ENCODE results near the gene DIP2C.
"Not testable (repeated sequence)": the region's sequence is repeated elsewhere in the genome, so short reads cannot be mapped to it uniquely, and the experiment has no call there.

The DIP2C gene

GRCh38 chr10:347774-348173, 341.7 kb downstream of the DIP2C start:
- not testable (repeated sequence) for H3K27me3 ChIP-seq (ENCODE audit: insufficient read depth, low read length); H3K4me3 ChIP-seq (ENCODE audit: low read length); H3K9me3 ChIP-seq (ENCODE audit: insufficient read depth, low read depth, low read length)

GRCh38 chr10:347190-347589, 342.3 kb downstream of the DIP2C start:
- H3K4me3 ChIP-seq (ENCODE audit: low read length); H3K36me3 ChIP-seq (ENCODE audit: insufficient read depth, low read depth, low read length); H3K9ac ChIP-seq (ENCODE audit: low read depth, low read length); H3K27me3 ChIP-seq (ENCODE audit: insufficient read depth, low read length); H3K9me3 ChIP-seq (ENCODE audit: insufficient read depth, low read depth, low read length); H3K27ac ChIP-seq (ENCODE audit: low read length); H3K4me1 ChIP-seq (ENCODE audit: insufficient read depth, low read length): not testable (repeated sequence)

More at GRCh38 chr10:347774-348173, 341.7 kb downstream of the DIP2C start:
- not testable (repeated sequence) for H3K27ac ChIP-seq (ENCODE audit: low read length); H3K4me1 ChIP-seq (ENCODE audit: insufficient read depth, low read length); H3K9ac ChIP-seq (ENCODE audit: low read depth, low read length)
- 0 out of 2 replicates have a peak, but pooled peaks cover 15% of the 10 kb centered on the region for H3K36me3 ChIP-seq (ENCODE audit: insufficient read depth, low read depth, low read length)

GRCh38 chr10:344582-345200, 344.8 kb downstream of the DIP2C start:
- Histone ChIP-seq H3K4me1 (ENCODE audit: insufficient read depth, low read length) (no peaks in the 10 kb centered on the region), H3K27me3 (ENCODE audit: insufficient read depth, low read length) (no peaks in the 10 kb centered on the region), H3K4me3 (ENCODE audit: low read length) (no peak overlapping the region), H3K36me3 (ENCODE audit: insufficient read depth, low read depth, low read length) (0 out of 2 replicates have a peak, but pooled peaks cover 20% of the 10 kb centered on the region), H3K9me3 (ENCODE audit: insufficient read depth, low read depth, low read length) (no peaks in the 10 kb centered on the region), H3K9ac (ENCODE audit: low read depth, low read length) (no peak overlapping the region), H3K27ac (ENCODE audit: low read length) (no peak overlapping the region)

GRCh38 chr10:343231-344220, 345.9 kb downstream of the DIP2C start:
- H3K4me3 ChIP-seq (ENCODE audit: low read length), result no peak overlapping the region
- H3K9ac ChIP-seq (ENCODE audit: low read depth, low read length), result no peak overlapping the region
- no peaks in the 10 kb centered on the region for H3K27me3 ChIP-seq (ENCODE audit: insufficient read depth, low read length)

GRCh38 chr10:341081-341740, 348.3 kb downstream of the DIP2C start:
- H3K27ac ChIP-seq (ENCODE audit: low read length), result no peak overlapping the region
- H3K9me3 ChIP-seq (ENCODE audit: insufficient read depth, low read depth, low read length), result no peaks in the 10 kb centered on the region
- no peaks in the 10 kb centered on the region for H3K27me3 ChIP-seq (ENCODE audit: insufficient read depth, low read length)
- H3K4me3 ChIP-seq (ENCODE audit: low read length), result no peak overlapping the region
- no peaks in the 10 kb centered on the region for H3K4me1 ChIP-seq (ENCODE audit: insufficient read depth, low read length)
- H3K9ac ChIP-seq (ENCODE audit: low read depth, low read length), result no peak overlapping the region
- H3K36me3 ChIP-seq (ENCODE audit: insufficient read depth, low read depth, low read length), result peaks cover 32% of the 10 kb centered on the region

More at GRCh38 chr10:343231-344220, 345.9 kb downstream of the DIP2C start:
- Histone ChIP-seq H3K9me3 (ENCODE audit: insufficient read depth, low read depth, low read length) (no peaks in the 10 kb centered on the region), H3K36me3 (ENCODE audit: insufficient read depth, low read depth, low read length) (peaks cover 23% of the 10 kb centered on the region; the same call in 1 of the 2 replicates), H3K4me1 (ENCODE audit: insufficient read depth, low read length) (no peaks in the 10 kb centered on the region), H3K27ac (ENCODE audit: low read length) (no peak overlapping the region)

GRCh38 chr10:340646-341045, 348.8 kb downstream of the DIP2C start:
- no peak overlapping the region for H3K4me3 ChIP-seq (ENCODE audit: low read length)
- H3K36me3 ChIP-seq (ENCODE audit: insufficient read depth, low read depth, low read length), result peaks cover 32% of the 10 kb centered on the region
- H3K4me1 ChIP-seq (ENCODE audit: insufficient read depth, low read length), result no peaks in the 10 kb centered on the region
- no peaks in the 10 kb centered on the region for H3K9me3 ChIP-seq (ENCODE audit: insufficient read depth, low read depth, low read length)
- no peaks in the 10 kb centered on the region for H3K27me3 ChIP-seq (ENCODE audit: insufficient read depth, low read length)
- no peak overlapping the region for H3K9ac ChIP-seq (ENCODE audit: low read depth, low read length)
- no peak overlapping the region for H3K27ac ChIP-seq (ENCODE audit: low read length)

GRCh38 chr10:339038-339391, 350.5 kb downstream of the DIP2C start:
- Histone ChIP-seq H3K4me3 (ENCODE audit: low read length) (no peak overlapping the region), H3K27me3 (ENCODE audit: insufficient read depth, low read length) (no peaks in the 10 kb centered on the region), H3K27ac (ENCODE audit: low read length) (no peak overlapping the region), H3K9ac (ENCODE audit: low read depth, low read length) (no peak overlapping the region), H3K9me3 (ENCODE audit: insufficient read depth, low read depth, low read length) (no peaks in the 10 kb centered on the region), H3K36me3 (ENCODE audit: insufficient read depth, low read depth, low read length) (peaks cover 32% of the 10 kb centered on the region), H3K4me1 (ENCODE audit: insufficient read depth, low read length) (no peaks in the 10 kb centered on the region)

GRCh38 chr10:338171-339037, 351.1 kb downstream of the DIP2C start:
- peaks cover 32% of the 10 kb centered on the region for H3K36me3 ChIP-seq (ENCODE audit: insufficient read depth, low read depth, low read length)
- no peak overlapping the region for H3K4me3 ChIP-seq (ENCODE audit: low read length)
- H3K27me3 ChIP-seq (ENCODE audit: insufficient read depth, low read length), result no peaks in the 10 kb centered on the region
- H3K4me1 ChIP-seq (ENCODE audit: insufficient read depth, low read length), result no peaks in the 10 kb centered on the region
- H3K27ac ChIP-seq (ENCODE audit: low read length), result no peak overlapping the region
- no peaks in the 10 kb centered on the region for H3K9me3 ChIP-seq (ENCODE audit: insufficient read depth, low read depth, low read length)
- H3K9ac ChIP-seq (ENCODE audit: low read depth, low read length), result no peak overlapping the region

- H3K4me3 ChIP-seq (ENCODE audit: low read length), result no peak overlapping the region
- H3K27ac ChIP-seq (ENCODE audit: low read length), result no peak overlapping the region
- peaks cover 29% of the 10 kb centered on the region for H3K36me3 ChIP-seq (ENCODE audit: insufficient read depth, low read depth, low read length)
- no peaks in the 10 kb centered on the region for H3K4me1 ChIP-seq (ENCODE audit: insufficient read depth, low read length)
- no peaks in the 10 kb centered on the region for H3K9me3 ChIP-seq (ENCODE audit: insufficient read depth, low read depth, low read length)
- H3K27me3 ChIP-seq (ENCODE audit: insufficient read depth, low read length), result no peaks in the 10 kb centered on the region
- H3K9ac ChIP-seq (ENCODE audit: low read depth, low read length), result no peak overlapping the region
Observed at GRCh38 chr10:336247-336646, 353.2 kb downstream of the DIP2C start.

- Histone ChIP-seq H3K27ac (ENCODE audit: low read length) (no peak overlapping the region), H3K36me3 (ENCODE audit: insufficient read depth, low read depth, low read length) (peaks cover 21% of the 10 kb centered on the region), H3K4me1 (ENCODE audit: insufficient read depth, low read length) (no peaks in the 10 kb centered on the region)
Observed at GRCh38 chr10:335151-335800, 354.2 kb downstream of the DIP2C start.

More at GRCh38 chr10:335151-335800, 354.2 kb downstream of the DIP2C start:
- Histone ChIP-seq H3K9me3 (ENCODE audit: insufficient read depth, low read depth, low read length) (no peaks in the 10 kb centered on the region), H3K27me3 (ENCODE audit: insufficient read depth, low read length) (no peaks in the 10 kb centered on the region), H3K9ac (ENCODE audit: low read depth, low read length) (no peak overlapping the region), H3K4me3 (ENCODE audit: low read length) (no peak overlapping the region)

Measured in iPS-20b (cell line).